ENCODE data around the gene PPP2R2B.

Gene PPP2R2B

DNA sequence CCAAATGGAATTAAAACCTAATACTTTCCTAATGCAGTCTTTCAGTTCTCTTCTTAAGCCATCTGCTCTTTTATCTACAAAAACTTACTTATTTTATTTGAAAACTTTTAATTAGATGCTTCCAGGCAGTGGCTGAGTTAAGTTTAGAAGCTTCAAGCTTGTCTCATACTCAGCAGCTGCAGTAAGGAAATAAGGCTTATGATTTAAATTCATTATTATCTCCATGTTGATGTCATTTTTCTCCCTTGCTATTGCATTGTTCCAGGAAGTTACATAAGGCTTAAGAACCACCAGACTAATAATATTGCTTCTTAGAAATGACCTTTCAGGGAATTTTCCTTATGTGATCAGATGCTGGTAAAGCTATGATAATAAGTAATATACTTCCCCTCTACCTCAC, 119.6 kb downstream of the PPP2R2B start:
- no peak for DNase-seq (ENCODE audit: low read depth)
- TF ChIP-seq MYC (IDR thresholded peaks at IDR 0.05; ENCODE audit: low read depth, low read length), result no peak
- no peak for TF ChIP-seq MAX (IDR thresholded peaks at IDR 0.05; ENCODE audit: low read depth, low read length)
- no peak for TF ChIP-seq CTCF (IDR thresholded peaks at IDR 0.05; ENCODE audit: low read depth, low read length)
- TF ChIP-seq POLR2A (IDR thresholded peaks at IDR 0.05; ENCODE audit: extremely low read depth, insufficient read length), result no peak
- H3K4me3 ChIP-seq (ENCODE audit: low read depth, low read length), result no peak overlapping the region

DNA sequence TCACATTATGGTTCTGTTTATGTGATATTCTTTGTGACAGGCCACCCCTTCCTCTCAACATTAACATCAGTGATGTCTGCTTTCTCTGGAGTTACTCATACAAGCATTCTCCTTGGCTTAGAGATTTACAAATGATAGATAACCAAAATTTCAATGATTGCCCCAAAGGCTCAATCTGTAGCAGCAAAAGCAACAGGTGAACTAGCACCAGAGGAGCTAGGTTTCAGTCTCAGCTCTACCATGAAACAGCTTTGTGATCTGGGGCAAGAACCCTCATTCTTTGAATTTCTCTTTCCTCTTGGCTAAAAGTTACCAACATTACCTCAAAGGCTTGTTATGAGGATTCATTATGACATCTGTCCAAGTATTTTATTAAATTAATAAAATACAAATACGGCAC, 120.5 kb downstream of the PPP2R2B start:
- H3K4me3 ChIP-seq (ENCODE audit: low read depth, low read length), result no peak overlapping the region
- no peak for DNase-seq (ENCODE audit: low read depth)
- TF ChIP-seq MYC (IDR thresholded peaks at IDR 0.05; ENCODE audit: low read depth, low read length) (no peak), CTCF (IDR thresholded peaks at IDR 0.05; ENCODE audit: low read depth, low read length) (no peak), POLR2A (IDR thresholded peaks at IDR 0.05; ENCODE audit: extremely low read depth, insufficient read length) (no peak), MAX (IDR thresholded peaks at IDR 0.05; ENCODE audit: low read depth, low read length) (no peak)

- DNase-seq (ENCODE audit: low read depth), result no peak
- TF ChIP-seq CTCF (IDR thresholded peaks at IDR 0.05; ENCODE audit: low read depth, low read length), result no peak
- TF ChIP-seq MYC (IDR thresholded peaks at IDR 0.05; ENCODE audit: low read depth, low read length), result no peak
- TF ChIP-seq MAX (IDR thresholded peaks at IDR 0.05; ENCODE audit: low read depth, low read length), result no peak
- no peak overlapping the region for H3K4me3 ChIP-seq (ENCODE audit: low read depth, low read length)
Observed at GRCh38 chr5:146756546-146756945, 122.0 kb downstream of the PPP2R2B start.

DNA sequence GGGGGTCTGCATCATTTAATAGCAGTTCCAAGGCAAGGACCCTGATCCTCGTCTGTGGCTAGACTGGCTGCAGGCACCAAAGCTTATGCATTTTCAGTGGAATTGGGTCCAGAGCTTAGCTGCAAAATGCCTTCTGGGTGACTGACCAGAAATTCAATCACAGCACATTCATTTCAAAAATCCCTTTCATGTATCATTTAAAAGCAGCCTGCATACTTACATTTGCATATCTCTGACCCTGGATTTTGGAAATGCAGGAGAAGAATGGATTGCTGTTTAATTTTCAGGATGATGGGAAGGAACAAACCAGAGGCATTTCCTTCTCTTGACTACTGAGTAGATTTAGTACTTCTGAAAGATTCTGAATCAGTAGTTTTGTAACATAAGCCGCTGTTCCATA, 122.8 kb downstream of the PPP2R2B start:
- no peak for DNase-seq (ENCODE audit: low read depth)
- H3K4me3 ChIP-seq (ENCODE audit: low read depth, low read length), result no peak overlapping the region
- no peak for TF ChIP-seq MYC (IDR thresholded peaks at IDR 0.05; ENCODE audit: low read depth, low read length)
- TF ChIP-seq POLR2A (IDR thresholded peaks at IDR 0.05; ENCODE audit: extremely low read depth, insufficient read length), result no peak
- TF ChIP-seq CTCF (IDR thresholded peaks at IDR 0.05; ENCODE audit: low read depth, low read length), result no peak
- TF ChIP-seq MAX (IDR thresholded peaks at IDR 0.05; ENCODE audit: low read depth, low read length), result no peak

- no peak for TF ChIP-seq MAX (IDR thresholded peaks at IDR 0.05; ENCODE audit: low read depth, low read length)
- no peak for TF ChIP-seq POLR2A (IDR thresholded peaks at IDR 0.05; ENCODE audit: extremely low read depth, insufficient read length)
- TF ChIP-seq CTCF (IDR thresholded peaks at IDR 0.05; ENCODE audit: low read depth, low read length), result no peak
- TF ChIP-seq MYC (IDR thresholded peaks at IDR 0.05; ENCODE audit: low read depth, low read length), result no peak
- no peak for DNase-seq (ENCODE audit: low read depth)
- H3K4me3 ChIP-seq (ENCODE audit: low read depth, low read length), result no peak overlapping the region
Observed at GRCh38 chr5:146754621-146755020, 123.9 kb downstream of the PPP2R2B start.

- TF ChIP-seq CTCF (IDR thresholded peaks at IDR 0.05; ENCODE audit: low read depth, low read length) (no peak), MAX (IDR thresholded peaks at IDR 0.05; ENCODE audit: low read depth, low read length) (no peak), MYC (IDR thresholded peaks at IDR 0.05; ENCODE audit: low read depth, low read length) (no peak), POLR2A (IDR thresholded peaks at IDR 0.05; ENCODE audit: extremely low read depth, insufficient read length) (no peak)
- H3K4me3 ChIP-seq (ENCODE audit: low read depth, low read length), result no peak overlapping the region
- no peak for DNase-seq (ENCODE audit: low read depth)
Observed at GRCh38 chr5:146753641-146754040, 124.9 kb downstream of the PPP2R2B start.
